OCI-LY3 (cell line): Measurements from ENCODE around the gene PPFIA3.
A peak's percentile ranks its signal among the peaks of the same experiment; 100 is the strongest.

Source experiments
- H2AFZ ChIP-seq: fragments of 200-600, 300-600 bp; shearing (Covaris generic); 2 replicates; pipeline ENCODE4 v1.6.0; 2014; ENCODE audit warnings: antibody characterized with exemption, low read depth, low read length
- H3K27ac ChIP-seq: fragments of 200-600, 300-600 bp; sonication (generic); 2 replicates; pipeline ENCODE4 v1.5.1; 2014; ENCODE audit warnings: mild to moderate bottlenecking, low read length, moderate library complexity, mixed read lengths
- H3K27me3 ChIP-seq: fragments of 200-600, 300-600 bp; sonication (generic); 2 replicates; pipeline ENCODE4 v1.6.1; 2014; ENCODE audit warnings: low read depth, low read length, mixed read lengths
- H3K36me3 ChIP-seq: fragments of 200-600, 300-600 bp; sonication (generic); replicated peaks from 2 replicates; pipeline ENCODE3; 2014; ENCODE audit warnings: low read depth, low read length, mixed read lengths
- H3K4me1 ChIP-seq: fragments of 300-600, 200-600 bp; sonication (generic); 2 replicates; pipeline ENCODE4 v1.6.1; 2014; ENCODE audit warnings: low read length, mixed read lengths
- H3K4me2 ChIP-seq: fragments of 200-600, 300-600 bp; sonication (generic); 2 replicates; pipeline ENCODE4 v1.6.1; 2014; ENCODE audit warnings: low read length, mixed read lengths
- H3K4me3 ChIP-seq: fragments of 300-600, 200-600 bp; sonication (generic); 2 replicates; pipeline ENCODE4 v1.5.1; 2014; ENCODE audit warnings: antibody characterized with exemption, mild to moderate bottlenecking, low read length, moderate library complexity
- H3K79me2 ChIP-seq: fragments of 300-600, 200-600 bp; shearing (Covaris generic); 2 replicates; pipeline ENCODE4 v1.6.1; 2014; ENCODE audit warnings: mild to moderate bottlenecking, low read length, mixed read lengths
- H3K9ac ChIP-seq: fragments of 300-600, 200-600 bp; shearing (Covaris generic); 2 replicates; pipeline ENCODE4 v1.6.0; 2014; ENCODE audit warnings: mild to moderate bottlenecking, low read length, moderate library complexity
- H3K9me3 ChIP-seq: fragments of 200-600, 300-600 bp; shearing (Covaris generic); 2 replicates; pipeline ENCODE4 v1.6.1; 2014; ENCODE audit warnings: low read length, mixed read lengths; ENCODE audit not compliant: insufficient read depth
- H4K20me1 ChIP-seq: fragments of 200-600, 300-600 bp; sonication (generic); 2 replicates; pipeline ENCODE4 v1.6.1; 2016; ENCODE audit warnings: low read length, mixed read lengths; ENCODE audit not compliant: insufficient read depth
- EZH2phosphoT487 ChIP-seq: fragments of 200-600 bp; shearing (Covaris generic); IDR thresholded peaks from 2 replicates; pipeline ENCODE4 v1.6.1; 2018; ENCODE audit warnings: antibody characterized with exemption, mixed run types, low read depth
- TF ChIP-seq, protein P1 (sequence below): fragments of 200-600, 300-600 bp; sonication (generic); IDR thresholded peaks from 2 replicates; pipeline ENCODE4 v1.5.1; 2014; ENCODE audit warnings: antibody characterized with exemption, low read length, low read depth

The PPFIA3 gene

DNA sequence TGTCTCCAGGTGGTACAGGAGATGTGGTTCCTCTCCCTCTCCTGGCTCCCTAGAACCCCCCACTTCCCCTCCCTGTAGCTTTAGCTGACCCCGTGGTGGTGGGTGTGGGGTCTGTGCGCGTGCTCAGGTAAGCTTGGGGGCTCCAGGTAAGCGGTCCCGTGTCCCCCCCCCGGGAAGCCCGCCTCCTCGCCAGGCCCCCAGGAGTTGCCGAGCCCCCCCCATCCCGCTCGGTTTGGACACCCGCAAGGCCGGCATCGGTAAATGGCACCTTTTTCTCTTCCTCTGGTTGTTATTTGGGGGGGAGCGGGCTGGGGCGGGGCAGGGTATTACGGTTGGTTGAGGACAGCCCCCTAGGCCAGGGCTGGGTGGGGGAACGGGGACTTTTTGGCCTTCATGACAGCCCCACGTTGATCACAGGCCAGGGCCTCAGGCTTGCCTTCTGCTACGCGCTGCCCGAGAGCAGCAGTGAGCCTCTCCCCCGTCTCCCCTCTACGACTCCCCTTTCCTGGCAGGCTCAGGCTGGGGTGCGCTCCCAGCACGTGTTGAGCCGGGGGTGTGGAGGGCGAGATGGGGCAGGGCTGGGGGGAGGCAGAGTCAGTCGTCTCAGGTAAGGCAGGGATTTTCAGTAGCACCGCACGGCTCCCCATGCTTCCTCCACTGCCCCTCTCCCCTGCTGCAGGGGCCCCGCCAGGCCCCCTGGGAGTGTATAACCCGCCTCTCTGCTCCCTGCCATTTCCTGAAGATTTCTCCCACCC, 15.8 kb upstream of the PPFIA3 start:
- Histone ChIP-seq H3K27me3 (no peaks in the 10 kb centered on the region), H4K20me1 (peaks cover 40% of the 10 kb centered on the region), H3K9me3 (no peaks in the 10 kb centered on the region), H3K4me3 (no peak overlapping the region), H2AFZ (no peak overlapping the region), H3K27ac (no peak overlapping the region), H3K36me3 (peaks cover 85% of the 10 kb centered on the region), H3K9ac (no peak overlapping the region), H3K4me2 (no peak overlapping the region), H3K4me1 (no peaks in the 10 kb centered on the region), H3K79me2 (peaks cover 17% of the 10 kb centered on the region)
- TF ChIP-seq EZH2phosphoT487: no peak
- TF ChIP-seq, protein P1, sequence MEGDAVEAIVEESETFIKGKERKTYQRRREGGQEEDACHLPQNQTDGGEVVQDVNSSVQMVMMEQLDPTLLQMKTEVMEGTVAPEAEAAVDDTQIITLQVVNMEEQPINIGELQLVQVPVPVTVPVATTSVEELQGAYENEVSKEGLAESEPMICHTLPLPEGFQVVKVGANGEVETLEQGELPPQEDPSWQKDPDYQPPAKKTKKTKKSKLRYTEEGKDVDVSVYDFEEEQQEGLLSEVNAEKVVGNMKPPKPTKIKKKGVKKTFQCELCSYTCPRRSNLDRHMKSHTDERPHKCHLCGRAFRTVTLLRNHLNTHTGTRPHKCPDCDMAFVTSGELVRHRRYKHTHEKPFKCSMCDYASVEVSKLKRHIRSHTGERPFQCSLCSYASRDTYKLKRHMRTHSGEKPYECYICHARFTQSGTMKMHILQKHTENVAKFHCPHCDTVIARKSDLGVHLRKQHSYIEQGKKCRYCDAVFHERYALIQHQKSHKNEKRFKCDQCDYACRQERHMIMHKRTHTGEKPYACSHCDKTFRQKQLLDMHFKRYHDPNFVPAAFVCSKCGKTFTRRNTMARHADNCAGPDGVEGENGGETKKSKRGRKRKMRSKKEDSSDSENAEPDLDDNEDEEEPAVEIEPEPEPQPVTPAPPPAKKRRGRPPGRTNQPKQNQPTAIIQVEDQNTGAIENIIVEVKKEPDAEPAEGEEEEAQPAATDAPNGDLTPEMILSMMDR: no peak

DNA sequence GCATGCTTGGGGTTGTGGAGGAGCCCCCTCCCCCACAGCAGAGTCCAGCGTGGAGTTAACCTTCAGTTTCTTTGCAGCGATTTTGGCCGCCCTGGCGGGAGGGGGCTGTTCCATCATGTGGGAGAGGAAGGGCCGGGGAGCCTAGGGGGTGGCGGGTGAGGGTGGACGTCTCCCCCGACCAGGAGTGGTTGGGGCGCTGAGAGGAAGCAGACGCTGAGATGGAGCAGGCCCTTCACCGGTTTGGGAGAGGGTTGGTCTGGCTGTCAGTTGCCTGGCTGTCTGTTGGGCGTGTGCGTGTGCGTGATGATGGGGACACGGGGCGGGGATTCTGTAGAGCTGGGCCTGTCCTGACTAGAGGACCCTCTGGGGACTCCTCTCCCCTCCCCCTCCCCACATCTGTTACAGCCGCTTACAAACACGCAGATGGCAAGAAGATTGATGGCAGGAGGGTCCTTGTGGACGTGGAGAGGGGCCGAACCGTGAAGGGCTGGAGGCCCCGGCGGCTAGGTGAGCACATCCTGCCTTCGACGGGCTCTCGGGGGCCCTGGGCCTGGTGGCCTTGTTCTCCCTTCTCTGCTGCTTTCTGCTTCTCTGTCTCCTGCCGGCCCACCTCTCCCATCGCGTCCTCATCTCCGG, 15.0 kb upstream of the PPFIA3 start:
- Histone ChIP-seq H3K4me1 (no peaks in the 10 kb centered on the region), H3K27ac (no peak overlapping the region), H3K4me2 (no peak overlapping the region), H3K9ac (no peak overlapping the region), H3K9me3 (no peaks in the 10 kb centered on the region), H4K20me1 (peaks cover 36% of the 10 kb centered on the region), H3K27me3 (no peaks in the 10 kb centered on the region), H3K79me2 (peaks cover 12% of the 10 kb centered on the region; the same call in 1 of the 2 replicates), H3K4me3 (no peak overlapping the region), H3K36me3 (peaks cover 86% of the 10 kb centered on the region), H2AFZ (no peak overlapping the region)
- TF ChIP-seq, protein P1: no peak
- no peak for TF ChIP-seq EZH2phosphoT487

DNA sequence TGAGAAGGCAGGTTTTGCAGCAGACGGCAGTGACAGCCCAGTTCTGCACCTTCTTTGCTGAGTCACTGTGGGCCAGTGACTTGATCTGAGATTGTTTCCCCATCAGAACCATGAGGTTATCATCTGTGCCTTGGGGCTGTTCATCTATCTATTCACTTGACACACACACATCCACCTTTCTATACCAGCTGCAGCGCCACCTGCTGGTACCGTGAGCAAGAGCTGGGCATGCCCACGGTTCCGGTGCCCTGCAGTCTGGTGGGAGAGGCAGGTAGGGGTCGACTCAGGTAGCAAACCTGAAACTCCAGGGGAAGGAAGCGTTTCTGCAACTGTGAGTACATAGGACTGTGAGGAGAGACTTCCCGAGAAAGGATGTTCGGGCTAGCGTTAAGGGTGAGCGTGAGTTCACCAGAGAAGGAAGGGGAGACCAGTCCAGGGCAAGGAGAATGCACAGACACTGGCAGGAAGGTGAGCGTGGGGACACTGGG, 12.7 kb upstream of the PPFIA3 start:
- peaks cover 36% of the 10 kb centered on the region for H4K20me1 ChIP-seq
- TF ChIP-seq EZH2phosphoT487: no peak
- TF ChIP-seq, protein P1: peak; percentile 92

More for the DNA sequence above, 12.7 kb upstream of the PPFIA3 start:
- H3K4me1 ChIP-seq: no peaks in the 10 kb centered on the region
- H3K36me3 ChIP-seq: peaks cover 74% of the 10 kb centered on the region
- H3K9me3 ChIP-seq: no peaks in the 10 kb centered on the region
- no peak overlapping the region for H3K9ac ChIP-seq
- no peak overlapping the region for H3K4me3 ChIP-seq
- no peaks in the 10 kb centered on the region for H3K27me3 ChIP-seq
- H3K27ac ChIP-seq: no peak overlapping the region
- no peak overlapping the region for H3K4me2 ChIP-seq
- no peak overlapping the region for H2AFZ ChIP-seq
- H3K79me2 ChIP-seq: no peaks in the 10 kb centered on the region
